Measurements from ENCODE around the gene TUBB3.

Gene TUBB3

DNA sequence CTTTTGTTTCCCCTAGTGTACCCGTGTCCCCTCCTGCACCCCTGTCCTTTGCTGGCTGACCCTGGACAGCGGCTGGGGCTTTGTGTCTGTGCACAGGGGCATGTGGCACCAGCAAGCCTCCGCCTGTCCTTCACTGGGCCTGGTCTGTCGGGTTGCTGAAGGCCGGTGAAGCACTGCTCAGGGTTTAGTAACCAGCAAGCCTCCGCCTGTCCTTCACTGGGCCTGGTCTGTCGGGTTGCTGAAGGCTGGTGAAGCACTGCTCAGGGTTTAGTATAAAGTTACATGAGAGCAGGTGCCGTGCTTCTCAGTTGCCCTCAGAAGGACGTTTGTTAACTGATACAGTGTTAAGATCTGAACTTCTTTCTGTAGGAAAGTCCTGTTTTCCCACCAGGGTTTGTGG lies 59.2 kb downstream of the TUBB3 start:
- Histone ChIP-seq H3K4me3 (ENCODE audit: low read length) (no peak overlapping the region), H3K4me1 (ENCODE audit: low read length) (no peaks in the 10 kb centered on the region), H3K9ac (ENCODE audit: low read length) (no peak overlapping the region), H3F3A (ENCODE audit: insufficient read depth, low read length) (no peaks in the 10 kb centered on the region), H3K9me2 (replicated peaks; ENCODE audit: insufficient read depth, low read length) (no peaks in the 10 kb centered on the region), H3K27ac (ENCODE audit: low read length) (no peak overlapping the region), H3K36me3 (replicated peaks; ENCODE audit: insufficient read depth, low read length) (no peaks in the 10 kb centered on the region), H4K20me1 (ENCODE audit: insufficient read depth, low read length) (no peaks in the 10 kb centered on the region), H2AFZ (ENCODE audit: low read length) (no peak overlapping the region), H3K4me2 (ENCODE audit: low read depth, low read length) (no peak overlapping the region), H3K79me2 (ENCODE audit: low read length) (peaks cover 8% of the 10 kb centered on the region; the same call in 1 of the 2 replicates), H3K9me3 (replicated peaks; ENCODE audit: insufficient read depth, low read length) (no peaks in the 10 kb centered on the region), H3K27me3 (replicated peaks; ENCODE audit: insufficient read depth, low read length) (no peaks in the 10 kb centered on the region)
- TF ChIP-seq EZH2 (optimal IDR thresholded peaks at IDR 0.05; ENCODE audit: low read depth, low read length) = no peak
- TF ChIP-seq, protein P1, sequence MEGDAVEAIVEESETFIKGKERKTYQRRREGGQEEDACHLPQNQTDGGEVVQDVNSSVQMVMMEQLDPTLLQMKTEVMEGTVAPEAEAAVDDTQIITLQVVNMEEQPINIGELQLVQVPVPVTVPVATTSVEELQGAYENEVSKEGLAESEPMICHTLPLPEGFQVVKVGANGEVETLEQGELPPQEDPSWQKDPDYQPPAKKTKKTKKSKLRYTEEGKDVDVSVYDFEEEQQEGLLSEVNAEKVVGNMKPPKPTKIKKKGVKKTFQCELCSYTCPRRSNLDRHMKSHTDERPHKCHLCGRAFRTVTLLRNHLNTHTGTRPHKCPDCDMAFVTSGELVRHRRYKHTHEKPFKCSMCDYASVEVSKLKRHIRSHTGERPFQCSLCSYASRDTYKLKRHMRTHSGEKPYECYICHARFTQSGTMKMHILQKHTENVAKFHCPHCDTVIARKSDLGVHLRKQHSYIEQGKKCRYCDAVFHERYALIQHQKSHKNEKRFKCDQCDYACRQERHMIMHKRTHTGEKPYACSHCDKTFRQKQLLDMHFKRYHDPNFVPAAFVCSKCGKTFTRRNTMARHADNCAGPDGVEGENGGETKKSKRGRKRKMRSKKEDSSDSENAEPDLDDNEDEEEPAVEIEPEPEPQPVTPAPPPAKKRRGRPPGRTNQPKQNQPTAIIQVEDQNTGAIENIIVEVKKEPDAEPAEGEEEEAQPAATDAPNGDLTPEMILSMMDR (IDR thresholded peaks at IDR 0.05; ENCODE audit: low read length) = no peak
- TF ChIP-seq EZH2phosphoT487 (IDR thresholded peaks at IDR 0.05; ENCODE audit: low read length) = no peak
- DNase-seq = no peak

- Histone ChIP-seq H3K9ac (ENCODE audit: low read length) (no peak overlapping the region), H2AFZ (ENCODE audit: low read length) (no peak overlapping the region), H3K9me3 (replicated peaks; ENCODE audit: insufficient read depth, low read length) (no peaks in the 10 kb centered on the region), H3K36me3 (replicated peaks; ENCODE audit: insufficient read depth, low read length) (no peaks in the 10 kb centered on the region), H3K4me2 (ENCODE audit: low read depth, low read length) (no peak overlapping the region), H3K9me2 (replicated peaks; ENCODE audit: insufficient read depth, low read length) (no peaks in the 10 kb centered on the region), H3K4me3 (ENCODE audit: low read length) (no peak overlapping the region), H3K27me3 (replicated peaks; ENCODE audit: insufficient read depth, low read length) (no peaks in the 10 kb centered on the region), H4K20me1 (ENCODE audit: insufficient read depth, low read length) (no peaks in the 10 kb centered on the region), H3F3A (ENCODE audit: insufficient read depth, low read length) (no peaks in the 10 kb centered on the region), H3K4me1 (ENCODE audit: low read length) (no peaks in the 10 kb centered on the region), H3K27ac (ENCODE audit: low read length) (no peak overlapping the region), H3K79me2 (ENCODE audit: low read length) (no peaks in the 10 kb centered on the region)
- DNase-seq = no peak
- TF ChIP-seq, protein P1 (IDR thresholded peaks at IDR 0.05; ENCODE audit: low read length) = no peak
- TF ChIP-seq EZH2 (optimal IDR thresholded peaks at IDR 0.05; ENCODE audit: low read depth, low read length) (no peak), EZH2phosphoT487 (IDR thresholded peaks at IDR 0.05; ENCODE audit: low read length) (no peak)
Measured at GRCh38 chr16:89983536-89983935, 60.4 kb downstream of the TUBB3 start.

GRCh38 chr16:89984216-89984615 lies 61.1 kb downstream of the TUBB3 start:
- Histone ChIP-seq H3K9me2 (replicated peaks; ENCODE audit: insufficient read depth, low read length) (no peaks in the 10 kb centered on the region), H3K79me2 (ENCODE audit: low read length) (no peaks in the 10 kb centered on the region), H4K20me1 (ENCODE audit: insufficient read depth, low read length) (no peaks in the 10 kb centered on the region), H3K27ac (ENCODE audit: low read length) (no peak overlapping the region), H3K9ac (ENCODE audit: low read length) (no peak overlapping the region), H3K36me3 (replicated peaks; ENCODE audit: insufficient read depth, low read length) (no peaks in the 10 kb centered on the region), H2AFZ (ENCODE audit: low read length) (no peak overlapping the region), H3K4me3 (ENCODE audit: low read length) (no peak overlapping the region), H3K4me2 (ENCODE audit: low read depth, low read length) (no peak overlapping the region), H3K4me1 (ENCODE audit: low read length) (no peaks in the 10 kb centered on the region), H3K9me3 (replicated peaks; ENCODE audit: insufficient read depth, low read length) (no peaks in the 10 kb centered on the region), H3F3A (ENCODE audit: insufficient read depth, low read length) (no peaks in the 10 kb centered on the region), H3K27me3 (replicated peaks; ENCODE audit: insufficient read depth, low read length) (no peaks in the 10 kb centered on the region)
- DNase-seq = no peak
- no peak for TF ChIP-seq EZH2phosphoT487 (IDR thresholded peaks at IDR 0.05; ENCODE audit: low read length)
- TF ChIP-seq, protein P1 (IDR thresholded peaks at IDR 0.05; ENCODE audit: low read length) = no peak
- no peak for TF ChIP-seq EZH2 (optimal IDR thresholded peaks at IDR 0.05; ENCODE audit: low read depth, low read length)
